Measurements from ENCODE around the gene NAT8.
A peak's percentile ranks its signal among the peaks of the same experiment; 100 is the strongest.
"Not testable (repeated sequence)": the region's sequence is repeated elsewhere in the genome, so short reads cannot be mapped to it uniquely, and the experiment has no call there.

Gene NAT8

DNA sequence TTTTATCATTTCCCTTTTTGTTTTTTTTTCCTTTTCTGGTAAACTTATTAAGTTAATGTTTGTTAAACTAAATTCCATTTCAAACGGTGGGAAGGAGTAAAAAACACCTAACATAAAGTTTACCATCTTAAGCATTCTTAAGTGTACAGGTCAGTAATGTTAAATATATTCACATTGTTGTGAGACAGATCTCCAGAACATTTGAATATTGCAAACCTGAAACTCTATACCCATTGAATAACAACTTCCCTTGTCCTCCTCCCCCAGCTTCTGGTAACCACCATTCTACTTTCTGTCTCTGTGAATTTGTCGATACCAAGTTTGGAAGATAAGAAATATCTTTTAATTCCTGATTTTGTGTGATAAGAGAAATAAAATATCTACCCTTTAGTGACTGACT lies 12.0 kb upstream of the NAT8 start:
- DNase-seq (ENCODE audit: low read depth): no peak
- TF ChIP-seq CTCF (conservative IDR thresholded peaks at IDR 0.05; ENCODE audit: control insufficient read depth, insufficient read depth, low read depth, low read length): no peak
- H3K4me3 ChIP-seq (ENCODE audit: control insufficient read depth, low read depth, low read length): no peak overlapping the region

DNA sequence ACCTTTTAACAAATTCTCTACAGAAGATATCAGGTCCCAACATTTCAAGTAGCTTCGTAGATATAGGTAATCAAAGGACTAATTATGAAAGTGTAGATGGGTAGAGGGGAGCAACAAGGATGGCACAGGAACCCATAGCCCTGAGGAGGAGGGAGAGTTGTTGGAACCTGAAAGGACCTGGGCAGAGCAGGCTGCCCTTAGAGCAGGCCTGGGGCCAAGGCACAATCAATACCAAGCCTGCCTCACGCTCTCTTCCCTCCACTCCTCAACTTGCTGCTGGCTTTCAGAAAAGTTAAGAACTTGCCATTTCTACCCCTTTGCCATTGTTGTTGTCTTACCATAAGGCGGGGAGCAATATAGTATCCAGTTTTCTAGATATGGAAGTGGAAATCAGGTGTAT lies 10.1 kb upstream of the NAT8 start:
- H3K4me3 ChIP-seq (ENCODE audit: control insufficient read depth, low read depth, low read length): no peak overlapping the region
- no peak for DNase-seq (ENCODE audit: low read depth)
- no peak for TF ChIP-seq CTCF (conservative IDR thresholded peaks at IDR 0.05; ENCODE audit: control insufficient read depth, insufficient read depth, low read depth, low read length)

DNA sequence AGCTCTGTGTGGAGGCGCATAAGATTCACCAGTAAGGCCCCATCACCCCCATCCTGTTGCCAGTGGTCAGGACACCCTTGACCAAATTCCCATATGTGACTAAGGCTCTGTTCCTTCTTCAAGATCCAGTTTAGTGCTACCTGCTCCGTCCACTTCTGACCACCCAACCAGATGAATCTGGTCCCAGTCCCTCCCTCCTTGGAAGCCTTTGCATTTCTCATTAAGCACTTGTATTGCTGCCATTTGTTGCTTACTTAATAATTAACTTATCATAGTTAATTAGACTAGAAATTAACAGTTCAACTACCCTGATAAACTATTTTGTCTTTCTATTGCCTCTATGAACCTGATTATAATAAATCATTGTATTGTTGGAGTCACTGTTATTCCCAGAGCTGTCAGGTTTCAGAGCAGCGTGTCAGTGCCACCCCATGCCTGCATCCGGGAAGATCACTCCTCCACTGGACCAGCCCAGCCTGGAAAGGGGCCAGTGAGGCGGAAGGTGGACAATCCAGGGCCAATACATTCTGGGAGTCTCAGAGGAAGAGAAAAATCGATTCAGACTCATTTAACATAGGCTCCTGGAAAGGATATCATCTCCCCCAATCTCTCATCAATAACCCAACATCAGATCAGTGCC lies 9.5 kb upstream of the NAT8 start:
- no peak overlapping the region for H3K4me3 ChIP-seq (ENCODE audit: control insufficient read depth, low read depth, low read length)
- TF ChIP-seq CTCF (conservative IDR thresholded peaks at IDR 0.05; ENCODE audit: control insufficient read depth, insufficient read depth, low read depth, low read length): no peak
- DNase-seq (ENCODE audit: low read depth): no peak

GRCh38 chr2:73647690-73648089 lies 5.5 kb upstream of the NAT8 start:
- not testable (repeated sequence) for H3K4me3 ChIP-seq (ENCODE audit: control insufficient read depth, low read depth, low read length)

DNA sequence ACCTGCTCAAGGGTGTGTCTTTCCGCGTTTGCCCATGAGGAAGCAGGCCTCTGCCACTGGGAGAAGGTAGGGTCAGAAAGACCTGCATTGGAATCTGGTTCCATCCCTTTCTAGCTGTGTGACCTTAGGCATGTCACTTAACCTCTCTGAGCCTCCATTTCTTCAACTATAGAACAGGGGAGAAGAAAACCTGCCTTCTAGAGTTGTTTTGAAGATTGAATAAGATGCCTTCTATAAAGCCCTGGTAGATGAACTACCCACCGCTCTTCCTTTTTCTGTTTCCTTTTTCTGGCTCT lies 507 bp downstream of the NAT8 start:
- no peak for TF ChIP-seq CTCF (conservative IDR thresholded peaks at IDR 0.05; ENCODE audit: control insufficient read depth, insufficient read depth, low read depth, low read length)
- no peak for DNase-seq (ENCODE audit: low read depth)
- H3K4me3 ChIP-seq (ENCODE audit: control insufficient read depth, low read depth, low read length): no peak overlapping the region

More at GRCh38 chr2:73647690-73648089, 5.5 kb upstream of the NAT8 start:
- DNase-seq (ENCODE audit: low read depth): not testable (repeated sequence)

- TF ChIP-seq CTCF (conservative IDR thresholded peaks at IDR 0.05; ENCODE audit: control insufficient read depth, insufficient read depth, low read depth, low read length): no peak
- DNase-seq (ENCODE audit: low read depth): no peak
- no peak overlapping the region for H3K4me3 ChIP-seq (ENCODE audit: control insufficient read depth, low read depth, low read length)
These were observed 1.1 kb downstream of the NAT8 start for GRCh38 chr2:73640946-73641766.

- TF ChIP-seq CTCF (conservative IDR thresholded peaks at IDR 0.05; ENCODE audit: control insufficient read depth, insufficient read depth, low read depth, low read length): no peak
- no peak overlapping the region for H3K4me3 ChIP-seq (ENCODE audit: control insufficient read depth, low read depth, low read length)
- peak; percentile 47 for DNase-seq (ENCODE audit: low read depth)
These were observed 1.7 kb downstream of the NAT8 start for GRCh38 chr2:73640511-73640911.
